T-cell (primary cell): Measurements from ENCODE around the gene EID3. TPM values are rescaled to one million over a fixed set of nuclear protein-coding genes. Genes with fewer than 3 reads are reported as not detected.
"Not testable (repeated sequence)": the region's sequence is repeated elsewhere in the genome, so short reads cannot be mapped to it uniquely, and the experiment has no call there.

Source experiments
- ATAC-seq, 4 experiments: fragments of 200-7000 bp in 3 of 4; fragments of 150-1000 bp in 1 of 4; cut with Tn5 transposase; replicated peaks in 1 of 4; 1 replicate in 3 of 4; 2 replicates in 1 of 4; pipeline ENCODE4 v1.10.0; 2021; ENCODE audit warnings: moderate library complexity in 3 of 4, mild to moderate bottlenecking in 2 of 4, moderate number of reproducible peaks in 1 of 4
- CTCF ChIA-PET, 2 donors: fragments of 300-600 bp; sonication (Branson Sonifier 250); formaldehyde crosslinking; loops; one replicate each; lab custom pipeline; 2022; ENCODE audit warnings: antibody characterized with exemption in 2 of 2; lab: Charles Lee
- POLR2A ChIA-PET, 2 donors: fragments of 300-600 bp; sonication (Branson Sonifier 250); formaldehyde crosslinking; loops; one replicate each; lab custom pipeline; 2022; ENCODE audit warnings: antibody characterized with exemption in 2 of 2; lab: Charles Lee
- DNase-seq, 35 experiments: peaks; one replicate each; pipeline versions ENCODE4 v3.0.0 to v3.0.0-alpha.2; 2013 to 2023
- H3K27ac ChIP-seq: one replicate; pipeline ENCODE4 v1.5.1; 2013; ENCODE audit warnings: low read length
- H3K27me3 ChIP-seq, 2 experiments: replicated peaks in 1 of 2; 1 replicate in 1 of 2; 2 replicates in 1 of 2; pipeline versions ENCODE4 v1.6.1 to v1.7.0; 2013; ENCODE audit warnings: low read length in 1 of 2, mixed read lengths in 1 of 2; ENCODE audit not compliant: control insufficient read depth in 2 of 2, insufficient read depth in 2 of 2; ENCODE audit errors: extremely low read depth in 1 of 2
- H3K36me3 ChIP-seq, 2 donors: 1 replicate in 1 of 2; 2 replicates in 1 of 2; pipeline versions ENCODE4 v1.6.1 to v1.7.0; 2013; ENCODE audit warnings: low read length in 1 of 2; ENCODE audit not compliant: control insufficient read depth in 2 of 2, insufficient read depth in 1 of 2; ENCODE audit errors: extremely low read depth in 1 of 2
- H3K4me1 ChIP-seq, 2 experiments: 1 replicate in 1 of 2; 2 replicates in 1 of 2; pipeline versions ENCODE4 v1.6.1 to v1.7.0; 2013; ENCODE audit warnings: low read length in 2 of 2, mixed read lengths in 1 of 2; ENCODE audit not compliant: insufficient read depth in 2 of 2, control insufficient read depth in 1 of 2; ENCODE audit errors: extremely low read depth in 1 of 2
- H3K4me3 ChIP-seq, 2 donors: 1 replicate in 1 of 2; 2 replicates in 1 of 2; pipeline versions ENCODE4 v1.5.1 to v1.7.0; 2013; ENCODE audit warnings: mild to moderate bottlenecking in 2 of 2, low read length in 1 of 2, moderate library complexity in 1 of 2; ENCODE audit not compliant: control insufficient read depth in 1 of 2; ENCODE audit errors: extremely low read depth in 1 of 2
- H3K9me3 ChIP-seq: 2 replicates; pipeline ENCODE4 v1.7.0; 2013
- H3K27ac Mint-ChIP-seq, 2 donors: one replicate each; pipeline ENCODE4 v1.8.0; 2020 to 2021; ENCODE audit warnings: mild to moderate bottlenecking in 2 of 2, mixed read lengths in 2 of 2
- H3K27me3 Mint-ChIP-seq, 2 donors: one replicate each; pipeline ENCODE4 v1.8.0; 2021 to 2022; ENCODE audit warnings: mixed read lengths in 2 of 2
- H3K36me3 Mint-ChIP-seq: one replicate; pipeline ENCODE4 v1.8.0; 2021; ENCODE audit warnings: mixed read lengths
- H3K4me1 Mint-ChIP-seq, 3 donors: one replicate each; pipeline ENCODE4 v1.8.0; 2020 to 2022; ENCODE audit warnings: mixed read lengths in 3 of 3, mild to moderate bottlenecking in 1 of 3
- H3K4me3 Mint-ChIP-seq, 3 donors: one replicate each; pipeline ENCODE4 v1.8.0; 2020 to 2022; ENCODE audit warnings: mild to moderate bottlenecking in 3 of 3, mixed read lengths in 3 of 3, moderate library complexity in 3 of 3
- H3K9me3 Mint-ChIP-seq, 3 donors: one replicate each; pipeline ENCODE4 v1.8.0; 2020 to 2022; ENCODE audit warnings: mixed read lengths in 3 of 3
- WGBS: methylation state at CpG from one replicate; pipeline ENCODE4 v1.1.5; 2013; ENCODE audit warnings: missing lambda C conversion rate; ENCODE audit not compliant: insufficient coverage; 5-methylcytosine and 5-hydroxymethylcytosine counted together
- total RNA-seq, 35 experiments: library from RNA in 6 of 35; stranded (reverse) in 6 of 35; fragments of 120-200 nt in 1 of 35; gene quantifications; one replicate each; pipeline versions ENCODE4 v1.2.1 to v1.2.4 and lab custom pipeline; 2013 to 2026

EID3 gene
- total RNA-seq, 5 donors from 2014 or later (not counting 1 experiment from before 2014, with no cell fraction given) = 5.6 to 13.0 (median 6.0) TPM

DNA sequence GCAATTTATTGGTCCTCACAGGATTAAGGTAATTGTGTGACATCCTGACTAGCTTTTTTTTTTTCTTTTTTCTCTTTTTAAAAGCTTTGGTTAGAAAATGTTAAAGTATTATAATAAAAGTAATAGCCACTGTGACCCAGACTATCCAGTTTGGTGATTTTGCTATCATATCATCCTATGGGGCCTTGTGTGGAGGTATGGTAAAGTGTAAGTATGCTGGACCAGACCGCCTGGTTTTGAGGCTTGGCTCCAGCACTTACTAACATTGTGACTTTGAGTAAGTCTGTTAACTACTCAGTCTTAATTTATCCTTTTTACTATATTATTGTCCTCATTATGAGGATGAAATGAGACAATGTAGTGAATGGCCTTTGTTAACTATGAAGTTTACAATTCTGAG, 15.5 kb downstream of the EID3 start:
- ATAC-seq = no peak

GRCh38 chr12:104319918-104320626, 16.5 kb downstream of the EID3 start:
- ChIA-PET POLR2A (interaction anchor here in 1 of 2 donors (0.6 to 1.0 kb wide), 5 partner anchors 33 to 419 kb away, joined by 3 to 12 read pairs (median 4); no protein-coding TSS in a partner anchor), CTCF (interaction anchor here (0.7 to 0.9 kb wide), 4 partner anchors 22 to 694 kb away, joined by 3 to 5 read pairs (median 4); no protein-coding TSS in a partner anchor)
- H3K4me3 ChIP-seq = no peak overlapping the region
- DNase-seq (no peak), ATAC-seq (no peak)
- no peaks in the 10 kb centered on the region for H3K27me3 Mint-ChIP-seq
- peaks cover 47% of the 10 kb centered on the region for H3K36me3 Mint-ChIP-seq
- WGBS = no CpG with 5 or more reads among the region's 1 CpG
- H3K27me3 ChIP-seq = no peaks in the 10 kb centered on the region
- H3K9me3 ChIP-seq = no peaks in the 10 kb centered on the region
- H3K4me3 Mint-ChIP-seq = no peak overlapping the region
- no peak overlapping the region for H3K27ac ChIP-seq
- H3K4me1 ChIP-seq = no peaks in the 10 kb centered on the region
- H3K9me3 Mint-ChIP-seq = no peaks in the 10 kb centered on the region
- H3K4me1 Mint-ChIP-seq = no peaks in the 10 kb centered on the region
- peaks cover 0 to 57% of the 10 kb centered on the region in 2 donors for H3K36me3 ChIP-seq
- H3K27ac Mint-ChIP-seq = no peak overlapping the region

More for the DNA sequence above, 15.5 kb downstream of the EID3 start:
- Histone ChIP-seq H3K27ac (no peak overlapping the region), H3K4me1 (no peaks in the 10 kb centered on the region), H3K9me3 (no peaks in the 10 kb centered on the region), H3K27me3 (no peaks in the 10 kb centered on the region), H3K36me3 (peaks cover 0 to 59% of the 10 kb centered on the region in 2 donors), H3K4me3 (no peak overlapping the region)
- ChIA-PET POLR2A (interaction anchor here in 1 of 2 donors (0.7 kb wide), 1 partner anchor 15 kb away, joined by 5 read pairs; the partner anchor contains the start of gene EID3), CTCF (interaction anchor here in 1 of 2 donors (0.6 kb wide), 1 partner anchor 815 kb away, joined by 4 read pairs; no protein-coding TSS in a partner anchor)
- WGBS = no CpG with 5 or more reads among the region's 1 CpG
- Mint-ChIP-seq H3K9me3 (no peaks in the 10 kb centered on the region), H3K27ac (no peak overlapping the region), H3K4me3 (no peak overlapping the region), H3K4me1 (no peaks in the 10 kb centered on the region), H3K27me3 (no peaks in the 10 kb centered on the region), H3K36me3 (peaks cover 43% of the 10 kb centered on the region)
- no peak for DNase-seq

DNA sequence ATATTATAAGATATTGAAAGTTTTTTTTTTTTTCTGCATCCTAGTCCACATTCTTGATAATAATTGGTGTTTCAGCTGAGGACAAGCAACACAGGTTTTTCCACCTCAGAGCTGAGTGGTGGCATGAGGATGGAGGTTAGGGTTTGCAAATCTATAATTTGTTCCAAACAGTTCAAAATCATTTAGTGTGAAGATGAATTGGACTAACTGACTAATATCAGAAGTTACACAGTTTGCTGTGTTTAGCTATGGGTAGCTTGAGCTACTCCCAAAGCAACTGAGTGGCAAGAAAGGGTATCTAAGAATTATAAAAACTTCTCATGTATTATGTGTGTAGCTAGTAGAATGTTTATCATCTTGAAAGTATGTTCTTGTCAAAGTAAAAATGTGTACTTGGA, 17.1 kb downstream of the EID3 start:
- no peaks in the 10 kb centered on the region for H3K9me3 ChIP-seq
- no peak overlapping the region for H3K27ac Mint-ChIP-seq
- H3K36me3 Mint-ChIP-seq = peaks cover 45% of the 10 kb centered on the region
- ATAC-seq = no peak
- no peak overlapping the region for H3K4me3 ChIP-seq
- H3K4me1 ChIP-seq = no peaks in the 10 kb centered on the region
- H3K27me3 ChIP-seq = no peaks in the 10 kb centered on the region
- DNase-seq = no peak
- H3K27me3 Mint-ChIP-seq = no peaks in the 10 kb centered on the region
- H3K9me3 Mint-ChIP-seq = no peaks in the 10 kb centered on the region
- H3K27ac ChIP-seq = no peak overlapping the region
- no peaks in the 10 kb centered on the region for H3K4me1 Mint-ChIP-seq
- H3K36me3 ChIP-seq = peaks cover 0 to 54% of the 10 kb centered on the region in 2 donors
- POLR2A ChIA-PET = interaction anchor here in 1 of 2 donors (0.6 to 1.0 kb wide), 5 partner anchors 33 to 419 kb away, joined by 3 to 12 read pairs (median 4); no protein-coding TSS in a partner anchor
- no peak overlapping the region for H3K4me3 Mint-ChIP-seq
- CTCF ChIA-PET = interaction anchor here (0.5 to 1.0 kb wide), 6 partner anchors 21 to 693 kb away, joined by 3 to 5 read pairs (median 4); no protein-coding TSS in a partner anchor

GRCh38 chr12:104321949-104322348, 18.4 kb downstream of the EID3 start:
- CTCF ChIA-PET = interaction anchor here (0.6 to 0.7 kb wide), 3 partner anchors 100 to 304 kb away, joined by 4 to 5 read pairs (median 4); no protein-coding TSS in a partner anchor
- no peaks in the 10 kb centered on the region for H3K4me1 Mint-ChIP-seq
- H3K4me3 Mint-ChIP-seq = no peak overlapping the region
- H3K27ac ChIP-seq = no peak overlapping the region
- peaks cover 5 to 57% of the 10 kb centered on the region in 2 donors for H3K36me3 ChIP-seq
- ATAC-seq (no peak), DNase-seq (no peak)
- H3K4me1 ChIP-seq = no peaks in the 10 kb centered on the region
- POLR2A ChIA-PET = interaction anchor here in 1 of 2 donors (0.7 kb wide), 1 partner anchor 135 kb away, joined by 3 read pairs; no protein-coding TSS in a partner anchor
- H3K9me3 Mint-ChIP-seq = no peaks in the 10 kb centered on the region
- H3K9me3 ChIP-seq = no peaks in the 10 kb centered on the region
- no CpG with 5 or more reads among the region's 1 CpG for WGBS
- H3K27ac Mint-ChIP-seq = no peak overlapping the region
- no peak overlapping the region for H3K4me3 ChIP-seq
- H3K36me3 Mint-ChIP-seq = peaks cover 45% of the 10 kb centered on the region
- no peaks in the 10 kb centered on the region for H3K27me3 ChIP-seq
- no peaks in the 10 kb centered on the region for H3K27me3 Mint-ChIP-seq

DNA sequence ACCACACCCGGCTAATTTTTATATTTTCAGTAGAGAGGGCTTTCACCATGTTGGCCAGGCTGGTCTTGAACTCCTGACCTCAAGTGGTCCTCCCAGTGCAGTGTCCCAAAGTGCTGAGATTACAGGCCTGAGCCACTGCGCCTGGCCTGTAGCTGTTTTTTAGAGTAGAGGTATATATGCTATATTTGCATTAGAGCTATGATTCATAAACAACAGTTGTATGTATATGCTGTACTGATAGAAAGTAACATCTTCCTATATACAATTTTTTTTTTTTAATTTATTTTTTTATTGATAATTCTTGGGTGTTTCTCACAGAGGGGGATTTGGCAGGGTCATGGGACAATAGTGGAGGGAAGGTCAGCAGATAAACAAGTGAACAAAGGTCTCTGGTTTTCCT, 19.0 kb downstream of the EID3 start:
- H3K36me3 Mint-ChIP-seq = peaks cover 51% of the 10 kb centered on the region
- H3K4me1 Mint-ChIP-seq, H3K9me3 Mint-ChIP-seq, H3K4me3 ChIP-seq, H3K4me1 ChIP-seq, DNase-seq, CTCF ChIA-PET, H3K27me3 Mint-ChIP-seq, H3K9me3 ChIP-seq, H3K27me3 ChIP-seq, H3K27ac Mint-ChIP-seq, ATAC-seq, H3K4me3 Mint-ChIP-seq, H3K27ac ChIP-seq: not testable (repeated sequence)
- POLR2A ChIA-PET = interaction anchor here (0.6 to 0.7 kb wide), 2 partner anchors 19 to 136 kb away, joined by 3 read pairs; partner anchors contain the start of gene EID3 (in 1 of the 2)
- H3K36me3 ChIP-seq = peaks cover 11 to 57% of the 10 kb centered on the region in 2 donors
- no CpG with 5 or more reads among the region's 2 CpGs for WGBS

DNA sequence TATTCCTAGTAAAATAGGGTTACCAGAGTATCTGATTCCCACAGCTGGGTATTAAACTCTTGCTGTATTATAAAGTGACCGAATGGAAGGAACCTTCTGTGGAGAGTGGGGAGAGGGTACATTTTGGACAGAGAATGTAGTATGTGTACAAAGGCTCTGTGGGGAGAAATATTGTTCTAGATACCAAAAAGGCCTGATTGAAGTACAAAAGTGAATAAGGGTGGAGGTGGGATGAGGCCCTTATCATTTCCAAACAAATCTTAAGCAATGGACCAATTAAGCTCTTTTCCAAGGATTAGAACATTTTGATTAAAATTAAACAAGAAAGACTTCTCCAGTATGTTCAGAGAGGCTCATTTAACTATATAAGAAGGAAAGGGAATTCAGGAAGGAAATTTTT, 20.4 kb downstream of the EID3 start:
- Histone ChIP-seq H3K9me3 (no peaks in the 10 kb centered on the region), H3K27me3 (no peaks in the 10 kb centered on the region), H3K36me3 (peaks cover 12 to 59% of the 10 kb centered on the region in 2 donors), H3K4me1 (no peaks in the 10 kb centered on the region), H3K4me3 (no peak overlapping the region), H3K27ac (no peak overlapping the region)
- POLR2A ChIA-PET = interaction anchor here (0.7 to 1.0 kb wide), 2 partner anchors 11 to 15 kb away, joined by 4 read pairs; no protein-coding TSS in a partner anchor
- no peaks in the 10 kb centered on the region for H3K4me1 Mint-ChIP-seq
- no peaks in the 10 kb centered on the region for H3K9me3 Mint-ChIP-seq
- no peaks in the 10 kb centered on the region for H3K27me3 Mint-ChIP-seq
- no peak for DNase-seq
- peaks cover 51% of the 10 kb centered on the region for H3K36me3 Mint-ChIP-seq
- no peak overlapping the region for H3K27ac Mint-ChIP-seq
- H3K4me3 Mint-ChIP-seq = no peak overlapping the region
- no peak for ATAC-seq
- 100% methylated on average over 1 of the region's 1 CpG for WGBS
- CTCF ChIA-PET = interaction anchor here in 1 of 2 donors (0.7 kb wide), 1 partner anchor 730 kb away, joined by 6 read pairs; no protein-coding TSS in a partner anchor
